ENCODE measurements around the gene NINL.

DNA sequence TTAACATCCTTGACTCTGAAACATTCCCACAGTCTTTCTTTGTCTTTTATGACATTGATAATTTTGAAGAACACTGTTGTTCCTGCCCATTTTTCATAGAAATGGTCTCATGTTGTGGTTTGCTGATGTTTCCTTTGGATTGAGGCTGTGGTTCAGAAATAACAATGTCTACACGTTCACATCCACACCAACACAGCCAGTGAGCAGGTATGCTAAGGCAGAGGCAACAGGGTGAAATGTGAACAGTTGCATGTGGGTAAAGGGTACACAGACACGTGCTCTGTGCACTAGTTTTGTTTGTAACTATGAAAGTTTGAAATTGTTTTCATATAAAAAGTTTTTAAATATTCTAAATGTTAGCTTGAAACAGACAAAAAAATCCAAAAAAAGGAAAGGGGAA lies 99.5 kb downstream of the NINL start:
- TF ChIP-seq SUZ12 (IDR thresholded peaks at IDR 0.05; ENCODE audit: extremely low read depth, insufficient read depth, insufficient read length) (no peak), ZNF274 (IDR thresholded peaks at IDR 0.05; ENCODE audit: low read depth, low read length) (no peak), YY1 (IDR thresholded peaks at IDR 0.05; ENCODE audit: insufficient read depth, insufficient read length) (no peak)
